Stimulated activated CD8-positive, alpha-beta memory T cell treated with anti-CD3 and anti-CD28 coated beads, Interleukin-12 subunit alpha, Interleukin-12 subunit beta, amount 100 ng/mL, for 1 hour (primary cell): ENCODE data around the gene CCDC182.

Experiments
- DNase-seq: peaks from one replicate; pipeline ENCODE4 v3.0.0-alpha.2; 2020; ENCODE audit warnings: low read depth

CCDC182 gene

DNA sequence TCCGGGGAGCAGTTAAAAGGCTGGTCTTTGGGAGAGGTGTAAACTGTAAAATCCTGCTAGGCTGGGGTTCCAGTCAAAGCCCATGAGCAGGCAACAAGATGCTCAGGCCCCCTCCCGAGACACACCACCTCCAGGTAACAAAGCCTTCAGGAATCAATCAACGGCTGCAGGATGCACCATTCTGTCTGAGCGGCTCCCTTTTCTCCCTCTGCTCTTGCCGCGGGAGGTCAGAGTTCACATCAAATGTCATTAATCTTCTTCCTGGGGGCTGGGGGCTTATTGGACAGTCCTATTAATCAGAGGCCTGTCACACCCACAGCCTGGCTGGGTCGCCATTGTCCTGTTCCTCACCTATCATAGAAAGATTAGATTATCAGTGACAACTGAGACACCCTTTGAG is 11.9 kb upstream of the CCDC182 start:
- no peak for DNase-seq

DNA sequence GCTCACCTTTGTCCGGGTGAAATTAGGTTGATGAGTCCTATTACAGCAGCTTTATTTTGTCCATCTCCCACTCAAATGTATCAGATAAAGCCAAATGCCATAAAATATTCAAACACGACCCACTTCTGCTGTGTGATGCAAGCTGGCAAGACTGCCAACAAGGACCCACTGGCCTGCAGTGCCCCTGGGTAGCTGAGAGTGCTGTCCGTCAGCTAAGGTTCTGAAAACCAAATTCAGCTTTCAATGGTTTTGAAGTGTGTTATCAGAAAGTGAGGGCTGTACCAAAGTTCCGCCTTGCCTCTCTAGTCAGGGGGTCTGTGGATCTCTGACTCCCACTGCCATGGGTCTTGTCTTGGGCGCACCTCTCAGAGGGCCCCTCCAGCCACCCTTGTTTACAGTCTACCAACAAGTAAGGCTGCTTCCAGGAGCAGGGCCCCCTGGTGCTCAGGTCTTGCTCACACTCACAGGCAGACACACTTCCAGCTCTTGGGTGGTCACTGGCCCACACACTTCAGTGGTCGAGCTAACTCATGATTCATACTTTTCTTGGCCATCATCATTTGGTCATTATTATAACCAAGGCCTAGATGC is 10.5 kb upstream of the CCDC182 start:
- no peak for DNase-seq

DNA sequence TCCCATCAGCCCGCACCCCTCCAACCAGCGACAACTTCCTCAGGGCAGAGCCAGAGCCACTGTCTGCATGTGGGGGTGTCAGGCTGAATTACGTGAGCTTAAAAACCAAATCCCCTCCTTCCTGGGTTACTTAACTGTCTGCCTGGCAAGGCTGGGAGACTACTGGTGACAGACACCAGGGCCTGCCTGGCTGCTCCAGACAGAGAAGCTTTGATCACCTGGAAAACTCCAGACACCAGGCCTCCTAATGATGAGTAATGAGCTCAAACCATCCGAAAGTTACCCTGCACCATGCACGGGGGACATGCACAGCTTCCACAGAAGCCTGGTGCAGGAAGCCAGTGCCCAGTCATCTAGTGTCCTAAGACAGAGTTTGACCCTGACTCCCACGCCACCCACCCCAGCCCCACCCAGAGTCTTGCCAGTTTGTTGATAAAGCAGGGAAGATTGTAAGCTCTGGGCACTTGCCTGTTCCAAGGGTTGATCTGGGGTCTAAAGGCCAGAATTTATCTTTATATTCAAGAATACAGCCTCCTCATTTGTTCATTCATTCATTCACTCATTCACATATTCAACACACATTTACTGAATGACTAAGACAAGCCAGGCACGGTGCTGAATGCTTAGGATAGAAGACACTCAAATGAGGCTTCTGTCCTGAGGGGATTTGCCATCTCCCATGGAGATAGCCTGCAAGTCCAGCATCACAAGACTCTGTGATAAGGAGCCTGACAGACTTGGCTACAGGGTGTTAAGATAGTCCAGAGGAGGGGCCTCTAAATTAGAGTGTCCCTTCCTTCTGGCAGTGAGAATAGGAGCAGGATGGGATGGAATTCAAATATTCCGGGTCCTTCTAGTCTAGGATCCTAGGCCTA is 7.2 kb upstream of the CCDC182 start:
- DNase-seq, result no peak

DNA sequence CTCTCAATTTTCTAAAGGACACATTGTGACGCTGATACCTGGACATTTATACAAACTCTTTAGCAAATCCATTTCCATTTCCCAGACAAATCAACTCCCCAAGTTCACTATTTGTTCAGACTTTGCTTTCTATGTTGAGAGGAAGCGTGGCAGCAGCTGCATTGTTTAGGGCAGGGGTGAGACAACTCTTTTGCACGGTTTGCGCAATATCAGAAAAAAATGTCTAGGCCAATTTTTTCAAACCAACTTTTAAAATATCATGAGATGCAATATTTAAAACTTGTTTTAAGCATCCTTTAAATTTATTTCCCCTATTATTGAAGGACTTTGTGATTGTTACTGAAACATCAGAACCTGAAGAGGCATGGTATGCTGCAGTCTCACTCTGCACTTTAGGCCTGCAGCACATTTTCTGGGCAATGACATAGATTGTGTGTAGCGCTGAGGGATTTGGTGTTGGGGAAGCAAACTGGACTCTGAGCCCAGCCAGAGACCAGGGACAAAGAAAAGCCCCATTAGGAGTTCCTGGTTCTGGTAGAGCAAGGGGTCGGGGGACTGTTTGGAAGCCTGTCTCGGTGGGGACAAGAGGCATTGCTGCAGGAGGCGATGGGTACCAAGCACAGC is 6.4 kb upstream of the CCDC182 start:
- DNase-seq, result no peak

DNA sequence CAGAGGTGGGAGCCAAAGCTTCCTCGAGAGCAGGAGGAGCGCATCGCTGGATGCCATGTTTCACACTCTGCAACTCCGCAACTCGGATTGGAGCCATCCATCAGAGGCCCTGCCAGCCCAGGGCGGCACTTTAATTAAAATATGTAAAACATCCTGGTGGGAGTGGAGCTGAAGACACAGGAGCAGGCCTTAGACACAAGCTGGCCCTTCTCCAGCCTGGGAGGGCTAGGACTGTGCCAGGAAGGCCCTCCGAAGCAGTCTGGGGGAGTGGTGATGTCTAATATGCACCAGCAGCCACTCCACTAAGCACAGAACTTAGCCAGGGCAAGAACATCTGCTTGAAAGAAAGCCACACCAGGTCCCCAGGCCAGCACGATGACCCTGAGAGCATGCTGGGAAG is 5.8 kb upstream of the CCDC182 start:
- no peak for DNase-seq

DNA sequence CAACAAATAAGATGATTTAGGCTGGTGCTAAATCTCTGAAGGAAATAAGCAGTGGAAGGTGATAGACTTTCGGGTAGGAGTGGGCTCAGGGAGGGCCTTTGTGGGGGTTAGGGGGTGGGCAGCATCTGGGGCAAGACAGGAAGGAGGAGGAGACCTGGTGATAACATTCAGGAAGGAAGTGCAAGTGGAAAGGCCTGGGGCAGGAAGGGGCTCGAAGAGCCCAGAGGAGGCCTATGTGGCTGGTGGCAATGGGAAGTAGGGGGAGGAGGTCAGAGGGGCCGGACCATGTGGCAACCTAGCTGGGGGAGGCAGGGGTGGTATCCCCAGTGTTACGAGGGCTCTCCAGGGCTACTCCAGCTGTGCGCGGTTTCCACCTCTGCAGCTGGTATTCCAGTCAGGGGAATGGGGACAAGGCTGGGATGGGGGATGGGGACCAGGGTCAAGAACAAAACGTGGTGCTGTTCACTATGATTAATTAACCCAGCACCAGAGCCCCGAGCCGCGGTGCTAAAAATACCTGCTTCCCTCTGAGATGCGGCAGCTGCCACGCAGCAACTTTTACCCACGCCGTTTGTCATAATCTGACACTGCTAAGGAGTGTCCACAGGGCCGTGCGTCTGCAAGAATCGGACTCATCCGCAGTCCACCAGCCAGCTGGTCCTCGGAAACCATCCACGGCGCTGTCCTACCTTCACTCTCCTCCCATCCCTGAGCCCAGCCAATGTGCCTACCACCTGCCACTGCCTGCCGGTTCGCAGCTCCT is 5.2 kb upstream of the CCDC182 start:
- DNase-seq, result no peak

DNA sequence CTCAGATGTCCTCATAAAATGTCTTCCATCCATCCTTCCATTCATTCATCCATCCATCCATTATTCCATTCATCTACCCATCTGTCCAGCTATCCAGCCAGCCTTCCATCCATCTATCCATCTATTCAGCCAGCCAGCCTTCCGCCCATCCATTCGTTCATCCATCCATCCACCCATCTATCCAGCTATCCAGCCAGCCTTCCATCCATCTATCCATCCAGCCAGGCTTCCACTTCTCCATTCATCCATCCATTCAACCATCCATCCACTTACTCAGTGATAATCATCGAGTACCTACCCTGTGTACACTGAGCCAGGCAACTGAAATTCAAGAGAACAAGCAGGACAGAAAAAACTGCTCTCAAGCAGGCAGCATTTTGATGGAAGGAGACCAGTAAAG is 4.6 kb upstream of the CCDC182 start:
- no peak for DNase-seq

DNA sequence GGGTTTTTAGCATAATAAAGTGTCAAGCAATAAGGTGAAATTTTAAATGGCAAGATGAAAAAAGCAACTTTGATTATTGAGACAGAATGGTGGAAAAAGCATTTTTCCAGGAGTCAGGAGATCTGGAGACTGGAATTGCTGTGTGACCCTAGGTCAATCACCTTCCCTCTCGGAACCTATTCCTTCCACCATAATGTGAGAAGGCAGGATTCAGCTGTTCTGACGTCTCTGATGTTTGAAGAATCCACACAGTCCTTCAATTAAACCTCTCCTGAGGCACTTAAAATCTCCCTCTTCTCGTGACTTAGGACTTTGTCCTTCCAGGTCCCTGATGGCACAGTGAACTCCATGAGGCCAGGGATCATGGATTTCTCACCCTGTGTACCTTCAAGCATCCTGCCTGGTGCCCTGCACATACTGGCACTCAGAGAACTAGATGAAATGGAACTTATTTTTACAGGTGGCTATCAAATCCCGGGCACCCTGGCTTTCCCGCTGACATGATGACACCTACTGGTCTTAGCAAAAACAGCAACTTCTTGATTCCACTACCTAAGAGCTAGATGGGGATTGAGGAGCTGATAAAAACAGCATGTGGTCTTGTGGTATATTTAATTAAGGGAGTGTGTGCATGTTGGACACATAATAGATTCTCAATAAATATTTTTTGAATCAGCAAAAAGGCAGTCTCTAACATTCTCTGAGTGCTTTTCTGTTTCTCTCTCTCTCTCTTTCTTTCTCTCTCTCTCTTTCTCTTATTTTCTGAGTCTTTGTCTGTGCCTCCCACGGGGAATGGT is 2.3 kb upstream of the CCDC182 start:
- peak; percentile 6 for DNase-seq

DNA sequence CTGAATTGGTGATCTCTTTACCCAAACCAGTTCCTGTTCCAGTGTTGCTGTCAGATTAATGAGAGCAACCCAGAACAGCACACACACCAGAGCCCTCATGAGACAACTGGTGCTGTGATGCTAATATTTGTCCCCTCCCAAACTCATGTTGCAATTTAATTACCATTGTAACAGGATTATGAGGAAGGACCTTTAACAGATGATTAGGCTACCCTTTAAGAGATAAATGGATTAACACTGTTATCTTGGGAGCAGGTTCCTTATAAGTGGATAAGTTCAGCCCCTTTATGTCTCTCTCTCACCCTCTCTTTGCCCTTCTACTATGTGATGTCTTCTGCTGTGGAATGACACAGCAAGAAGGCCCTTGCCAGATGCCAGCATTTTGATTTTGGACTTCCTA is 1.1 kb upstream of the CCDC182 start:
- no peak for DNase-seq

DNA sequence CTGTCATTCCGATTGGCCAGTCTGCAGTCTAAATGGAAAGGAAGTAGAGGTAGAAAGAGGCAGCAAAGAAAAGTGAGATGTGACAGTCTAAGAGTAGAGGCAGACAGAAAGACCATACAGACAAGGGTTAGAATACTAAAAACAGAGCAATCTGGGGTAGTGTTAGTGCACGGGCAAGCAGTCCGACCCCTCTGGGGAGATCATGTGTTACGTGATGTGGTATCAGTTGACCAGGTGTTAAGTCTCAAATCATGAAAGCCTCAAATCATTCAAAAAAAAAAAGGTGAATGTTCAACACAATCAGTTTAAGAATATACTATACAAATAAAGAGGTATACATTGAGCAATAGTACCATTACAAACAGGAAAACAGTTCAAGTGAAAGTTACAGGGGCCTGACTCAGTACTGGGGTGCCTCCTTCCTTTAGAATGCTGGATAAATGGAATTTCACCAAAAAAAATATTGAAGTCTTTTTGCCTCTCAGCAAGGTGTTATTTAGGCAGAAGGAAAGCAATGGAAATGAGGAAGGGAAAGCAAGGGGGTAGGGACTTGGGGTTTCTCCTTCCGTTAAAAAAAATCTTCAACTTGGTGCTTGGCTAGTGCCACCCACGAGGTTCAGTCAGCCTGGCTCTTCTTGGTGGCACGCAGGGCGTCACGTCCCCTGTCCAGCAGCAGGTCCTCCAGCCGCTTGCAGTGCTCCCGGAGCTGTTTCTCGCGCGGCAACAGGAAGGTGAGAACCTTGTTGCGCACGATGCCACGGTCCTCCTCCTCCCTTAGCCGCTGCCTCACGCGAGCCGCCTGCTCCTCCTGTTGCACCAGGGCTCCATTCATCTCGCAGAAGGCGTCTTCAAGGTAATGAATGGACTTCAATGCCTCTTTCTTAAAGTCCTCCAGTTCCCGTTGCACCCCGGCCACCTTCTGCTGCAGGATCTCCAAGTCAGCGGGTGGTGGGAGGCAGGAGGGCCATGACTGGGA is 616 bp downstream of the CCDC182 start:
- DNase-seq, result no peak

DNA sequence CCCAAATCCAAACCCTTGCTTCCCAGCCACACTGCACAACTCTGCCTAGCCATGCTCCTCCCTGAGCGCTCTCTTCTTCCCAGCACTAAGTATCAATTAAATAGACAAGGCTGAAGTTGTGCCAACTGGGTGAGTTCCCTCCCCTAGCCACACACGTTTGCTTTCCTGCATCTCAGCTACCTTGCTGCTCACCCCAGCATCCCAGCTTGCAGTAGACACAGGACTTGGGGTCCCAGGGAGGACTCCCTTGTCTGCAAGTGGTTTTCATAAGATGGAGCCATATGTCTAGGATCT is 4.9 kb downstream of the CCDC182 start:
- DNase-seq, result no peak

DNA sequence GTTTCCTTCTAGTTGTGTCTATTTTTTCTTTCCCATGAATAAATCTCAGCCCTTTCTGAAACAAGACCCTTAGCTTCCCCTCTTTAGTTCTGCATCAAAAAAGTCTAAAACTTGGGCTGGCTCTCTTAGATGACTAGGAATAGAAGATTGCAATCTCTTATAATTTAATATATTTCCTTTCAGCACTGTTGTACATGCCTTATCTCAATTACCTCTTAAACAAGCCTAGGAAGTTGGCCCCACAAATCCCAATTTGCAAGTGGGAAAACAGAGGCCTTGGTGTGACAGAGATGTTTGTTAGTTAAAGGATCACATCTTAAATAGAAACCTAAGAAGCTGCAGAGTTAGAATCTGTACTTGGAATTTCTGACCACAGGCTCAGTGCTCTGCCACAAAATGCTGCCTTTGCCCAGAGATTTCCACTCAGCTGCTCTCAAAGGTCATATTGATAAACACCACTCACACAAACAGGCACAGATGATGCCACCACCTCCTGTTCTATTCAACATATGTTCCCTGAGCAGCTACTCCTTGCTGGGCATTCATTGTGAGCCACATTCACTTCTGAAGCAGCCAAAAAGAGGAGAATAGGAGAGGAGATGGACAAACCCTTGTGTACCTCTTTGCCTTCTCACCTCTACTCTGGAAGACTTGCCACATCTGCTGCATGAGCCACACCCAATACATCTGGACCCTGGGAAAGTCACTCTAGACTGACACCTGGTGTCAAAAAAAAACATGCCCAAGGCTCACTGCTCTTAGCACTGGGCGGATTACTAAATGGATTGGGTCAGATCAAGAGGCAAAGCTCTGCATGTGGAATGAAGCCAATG is 5.5 kb downstream of the CCDC182 start:
- DNase-seq, result no peak

DNA sequence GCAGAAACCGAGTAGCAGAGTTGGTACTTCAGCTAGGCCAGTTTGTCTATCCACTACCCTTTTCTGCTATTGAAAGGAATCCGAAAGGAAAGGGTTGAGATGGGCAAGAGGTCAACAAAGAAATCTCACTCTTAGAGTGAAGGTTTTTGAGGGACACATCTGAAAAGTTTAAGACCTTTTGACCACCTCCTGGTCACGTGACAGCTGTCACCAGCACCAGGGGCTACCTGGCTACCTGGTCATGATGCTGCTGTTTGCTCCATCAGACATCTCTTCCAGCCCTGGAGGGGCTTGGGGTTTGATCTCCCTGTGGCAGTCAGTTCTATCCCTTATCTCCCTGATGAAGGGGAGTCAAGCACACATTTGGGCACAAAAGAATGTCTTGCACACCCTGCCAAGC is 7.6 kb downstream of the CCDC182 start:
- DNase-seq, result no peak

DNA sequence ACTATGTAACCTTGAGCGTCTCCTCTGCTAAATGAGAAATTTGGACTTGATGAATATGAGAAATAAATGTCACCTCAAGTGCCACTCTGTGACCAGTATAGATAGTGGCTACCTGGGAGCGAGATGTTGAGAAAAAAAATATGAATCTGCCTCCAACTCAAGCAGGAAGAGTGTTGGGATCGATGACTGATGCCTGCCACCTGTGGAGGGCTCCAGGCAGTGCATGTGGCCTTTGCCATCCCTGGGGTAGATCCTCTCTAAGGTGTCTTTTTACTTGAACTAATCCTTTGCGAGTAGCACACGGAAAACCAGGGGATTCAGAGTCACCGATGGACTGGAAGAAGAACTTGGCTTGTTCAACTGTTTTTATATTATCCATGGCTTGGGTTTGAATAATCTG is 9.4 kb downstream of the CCDC182 start:
- no peak for DNase-seq

DNA sequence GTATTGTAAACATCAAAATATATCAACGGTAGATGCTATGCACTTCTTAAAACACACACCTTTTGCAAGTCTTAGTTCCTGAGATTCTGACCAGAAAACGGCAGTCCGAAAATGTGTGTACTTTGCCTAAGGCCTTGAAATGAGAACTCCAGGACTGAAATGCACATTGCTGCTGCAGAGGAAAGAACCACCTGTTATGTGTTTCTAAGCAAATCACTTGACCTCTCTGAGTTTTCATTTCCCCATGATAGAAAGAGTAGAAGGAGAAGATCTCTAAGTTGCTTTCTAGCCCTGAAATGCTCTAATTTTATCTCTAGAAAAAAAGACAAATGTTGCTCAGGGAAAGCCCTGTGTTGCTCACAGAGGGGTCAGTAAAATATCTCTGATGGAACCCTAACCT is 9.9 kb downstream of the CCDC182 start:
- DNase-seq, result no peak

DNA sequence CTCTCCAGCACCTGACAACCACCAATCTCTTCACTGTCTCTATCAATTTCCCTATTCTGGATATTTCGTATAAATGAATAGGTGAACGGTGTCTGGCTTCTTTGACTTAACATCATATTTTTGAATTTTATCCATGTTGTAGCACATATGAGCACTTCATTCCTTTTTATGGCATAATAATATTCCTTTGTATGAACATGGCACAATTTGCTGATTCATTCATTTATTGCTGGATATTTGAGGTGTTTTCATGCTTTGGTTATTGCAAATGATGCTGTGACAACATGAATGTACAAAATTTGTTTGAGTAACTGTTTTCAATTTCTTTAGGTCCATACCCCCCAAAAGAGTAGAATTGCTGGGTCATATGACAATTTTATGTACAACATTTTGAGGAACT is 12.0 kb downstream of the CCDC182 start:
- DNase-seq, result no peak

DNA sequence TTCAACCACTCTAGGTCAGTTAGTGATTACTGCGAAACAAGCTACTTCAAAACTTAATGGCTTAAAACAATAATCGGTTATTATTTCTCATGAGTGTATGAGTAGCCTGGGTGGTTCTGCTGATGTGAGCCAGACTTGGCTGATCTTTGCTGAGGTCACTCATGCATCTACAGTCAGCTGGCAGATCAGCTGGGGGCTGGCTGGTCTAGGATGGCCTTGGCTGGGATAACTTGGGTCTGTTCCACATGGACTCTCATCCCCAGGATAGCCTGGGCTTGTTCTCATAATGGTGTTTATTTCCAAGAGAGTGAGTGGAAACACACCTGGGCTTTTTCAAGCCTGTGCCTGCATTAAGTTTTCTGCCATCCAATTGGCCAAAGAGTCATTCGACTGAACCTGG is 13.0 kb downstream of the CCDC182 start:
- DNase-seq, result no peak

DNA sequence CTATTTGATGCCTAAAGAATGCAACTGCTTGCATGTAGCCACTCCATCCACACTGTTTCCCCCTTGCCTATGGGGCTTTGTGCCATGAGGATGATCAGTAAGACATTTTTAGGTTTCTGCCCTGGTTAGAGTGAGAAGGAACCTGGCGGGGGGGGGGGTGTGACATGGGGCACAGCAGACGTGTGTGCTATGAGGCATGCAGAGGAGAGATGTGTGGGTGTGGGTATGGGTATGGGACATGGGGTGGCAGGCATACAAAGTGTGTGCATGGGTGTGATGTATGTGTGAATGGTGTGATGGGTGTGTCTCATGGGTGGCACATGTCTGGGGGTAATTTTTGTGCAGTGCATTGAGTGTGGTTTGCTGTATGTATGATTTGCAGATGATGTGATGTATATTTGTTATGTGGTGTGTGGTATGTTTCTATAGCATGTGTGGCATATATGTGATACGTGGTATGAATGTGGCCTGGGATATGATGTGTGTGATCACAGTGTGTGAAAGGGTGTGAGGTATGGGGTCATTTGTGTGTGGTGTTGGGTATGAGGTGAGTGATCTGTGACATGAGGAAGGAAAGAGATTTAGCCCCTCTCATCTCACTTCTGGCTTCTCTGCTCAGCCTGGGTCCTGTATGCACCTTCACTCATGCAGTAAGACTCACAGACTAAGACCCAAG is 14.9 kb downstream of the CCDC182 start:
- no peak for DNase-seq

DNA sequence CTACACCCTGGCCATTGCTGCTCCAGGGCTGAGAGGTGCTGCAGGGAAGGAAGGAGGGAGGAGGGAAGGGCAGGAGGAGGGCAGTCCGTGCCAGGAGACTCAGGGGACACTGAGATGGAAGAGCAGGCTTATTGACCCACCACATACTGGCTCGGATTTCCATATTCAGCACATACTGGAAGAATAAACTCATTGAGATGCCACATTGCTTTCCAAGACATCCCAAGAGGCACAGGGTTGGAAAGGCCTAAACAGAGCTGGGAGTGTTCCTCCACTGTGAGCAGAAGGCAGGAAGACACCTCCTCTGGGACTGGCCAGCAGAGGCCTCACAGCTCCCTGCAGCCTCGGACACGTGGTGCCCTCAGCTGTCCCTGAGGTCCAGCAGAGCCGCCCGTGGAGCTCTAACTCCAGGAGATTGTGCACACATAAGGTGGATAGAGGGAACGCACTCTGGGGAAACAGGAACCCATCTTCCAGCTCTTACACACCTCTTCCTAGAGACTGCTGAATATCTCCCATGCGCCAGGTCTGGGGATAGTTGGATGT is 17.4 kb downstream of the CCDC182 start:
- DNase-seq, result no peak
